SU-DHL-6 (cell line): Measurements from ENCODE around the gene ADCY2.

Source experiments
- CTCF ChIP-seq: fragments of 200-600 bp; sonication (generic); IDR thresholded peaks from one replicate; pipeline ENCODE4 v1.5.1; 2017; ENCODE audit warnings: antibody characterized with exemption, mild to moderate bottlenecking, low read length, moderate library complexity; ENCODE audit not compliant: insufficient read depth, poor library complexity, severe bottlenecking
- EZH2phosphoT487 ChIP-seq: fragments of 200-600 bp; sonication (generic), shearing (Covaris generic); conservative IDR thresholded peaks from 2 replicates; pipeline ENCODE4 v1.6.1; 2018; ENCODE audit warnings: mild to moderate bottlenecking, antibody characterized with exemption, low read length, moderate library complexity, mixed read lengths

- TF ChIP-seq CTCF (no peak), EZH2phosphoT487 (no peak)
Observed at GRCh38 chr5:7877851-7878250, 481.9 kb downstream of the ADCY2 start.
